HG02840 (cell line): Measurements from ENCODE around the gene LSM12.
"Not testable (repeated sequence)": the region's sequence is repeated elsewhere in the genome, so short reads cannot be mapped to it uniquely, and the experiment has no call there.

Source experiments
- ATAC-seq: cut with Tn5 transposase; IDR thresholded peaks from one replicate; pipeline ENCODE4 v1.9.1; 2021; ENCODE audit warnings: mild to moderate bottlenecking, moderate library complexity, moderate number of reproducible peaks; ENCODE audit not compliant: unreplicated experiment, low FRiP score

Gene LSM12

DNA sequence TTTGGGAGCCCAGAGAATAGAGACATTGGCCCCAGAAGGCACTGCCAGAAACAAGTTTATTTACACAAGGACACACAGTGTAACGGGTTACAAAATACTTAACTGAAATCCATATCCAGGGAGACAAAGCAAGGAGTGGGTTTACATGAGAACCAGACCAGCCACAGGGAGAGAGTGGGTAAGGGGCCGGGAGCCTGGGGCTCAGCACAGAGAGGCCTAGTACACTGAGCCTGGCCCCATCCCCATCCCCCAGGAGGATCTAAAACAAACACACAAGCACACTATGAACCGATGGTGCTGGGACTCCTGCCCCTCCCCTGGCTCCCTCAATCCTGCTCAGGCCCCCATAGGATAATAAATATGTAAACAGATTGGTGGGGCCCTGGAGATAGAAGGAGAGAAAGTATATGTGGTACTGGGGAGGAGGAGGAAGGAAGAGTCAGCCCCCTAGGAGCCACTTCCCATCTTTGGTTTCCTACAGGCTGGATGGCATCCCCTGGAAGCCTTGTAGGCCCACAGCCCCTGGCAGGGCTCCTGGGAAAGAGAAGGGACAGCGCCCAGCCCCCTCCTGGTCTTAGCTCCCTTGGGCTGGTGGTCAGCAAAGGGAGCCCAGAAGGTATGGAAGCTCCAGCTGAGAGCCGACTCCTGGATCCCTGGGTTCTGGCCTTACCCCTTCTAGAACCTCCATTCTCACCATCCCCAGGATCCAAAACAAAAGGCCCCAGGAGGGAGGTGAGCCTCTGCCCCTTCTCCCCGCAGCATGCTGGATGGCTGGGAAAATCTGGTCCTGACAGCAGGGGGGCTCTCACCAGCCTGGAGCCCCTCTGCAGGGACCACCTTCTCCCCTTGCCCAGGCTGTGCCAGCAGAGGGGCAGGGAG, 10.5 kb upstream of the LSM12 start:
- ATAC-seq = no peak

DNA sequence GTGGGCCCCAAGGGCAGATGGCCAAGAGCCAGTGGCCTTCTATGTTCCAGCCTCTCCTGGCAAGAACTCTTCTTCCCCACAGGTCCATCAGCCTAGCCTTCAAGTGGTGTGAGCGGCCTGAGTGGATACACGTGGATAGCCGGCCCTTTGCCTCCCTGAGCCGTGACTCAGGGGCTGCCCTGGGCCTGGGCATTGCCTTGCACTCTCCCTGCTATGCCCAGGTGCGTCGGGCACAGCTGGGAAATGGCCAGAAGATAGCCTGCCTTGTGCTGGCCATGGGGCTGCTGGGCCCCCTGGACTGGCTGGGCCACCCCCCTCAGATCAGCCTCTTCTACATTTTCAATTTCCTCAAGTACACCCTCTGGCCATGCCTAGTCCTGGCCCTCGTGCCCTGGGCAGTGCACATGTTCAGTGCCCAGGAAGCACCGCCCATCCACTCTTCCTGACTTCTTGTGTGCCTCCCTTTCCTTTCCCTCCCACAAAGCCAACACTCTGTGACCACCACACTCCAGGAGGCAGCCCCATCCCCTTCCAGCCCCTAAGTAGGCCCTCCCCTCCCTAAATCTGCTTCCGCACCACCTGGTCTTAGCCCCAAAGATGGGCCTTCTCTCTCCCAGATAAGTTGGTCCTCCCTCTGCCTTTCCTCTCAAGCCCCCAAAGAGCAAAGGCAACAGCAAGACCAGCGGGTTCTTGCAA, 9.3 kb upstream of the LSM12 start:
- ATAC-seq = no peak

DNA sequence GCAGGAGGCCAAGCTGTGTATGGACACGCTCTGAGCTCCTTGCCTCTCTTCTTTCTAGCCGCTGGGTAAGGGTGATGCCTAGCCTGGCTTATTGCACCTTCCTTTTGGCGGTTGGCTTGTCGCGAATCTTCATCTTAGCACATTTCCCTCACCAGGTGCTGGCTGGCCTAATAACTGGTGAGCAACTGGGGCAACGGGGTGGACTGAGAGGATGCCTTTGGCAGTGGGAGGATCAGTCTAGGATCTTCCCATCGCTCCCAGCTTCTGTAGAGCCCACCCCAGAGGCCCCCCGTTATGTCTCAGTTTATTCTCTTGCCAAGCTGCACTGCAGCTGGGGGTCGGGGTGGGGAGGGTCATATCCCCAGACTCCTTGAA, 8.4 kb upstream of the LSM12 start:
- ATAC-seq = no peak

DNA sequence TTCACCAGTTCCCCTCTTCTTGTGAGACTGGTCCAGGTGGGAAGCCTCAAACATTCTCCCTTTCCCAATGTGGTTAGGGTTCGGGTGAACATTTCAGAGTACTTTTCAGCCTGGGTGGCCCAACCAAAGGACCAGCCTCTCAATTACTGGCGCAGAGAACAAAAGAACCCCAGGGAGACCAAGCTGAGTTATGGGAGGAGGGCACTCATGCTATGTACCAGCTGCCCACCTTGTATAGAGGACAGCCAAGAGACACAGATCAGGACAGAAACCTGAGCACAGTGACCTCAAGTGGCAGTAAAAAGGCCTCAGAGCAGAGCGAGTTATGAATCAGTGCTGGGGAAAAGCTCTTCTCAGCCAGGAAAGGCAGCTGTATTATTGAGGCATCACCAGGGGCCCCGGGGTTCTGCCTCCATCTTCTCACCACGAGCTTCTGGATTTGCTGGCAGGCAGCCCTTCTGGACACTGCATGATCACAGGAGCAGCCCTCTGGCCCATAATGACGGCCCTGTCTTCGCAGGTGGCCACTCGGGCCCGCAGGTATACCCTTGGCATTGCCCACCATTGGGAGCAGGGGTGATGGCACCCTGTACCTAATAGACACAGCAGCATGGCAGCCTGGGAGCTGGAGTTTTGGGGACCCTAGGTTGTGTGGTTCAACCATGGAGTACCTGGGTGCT, 7.9 kb upstream of the LSM12 start:
- no peak for ATAC-seq

DNA sequence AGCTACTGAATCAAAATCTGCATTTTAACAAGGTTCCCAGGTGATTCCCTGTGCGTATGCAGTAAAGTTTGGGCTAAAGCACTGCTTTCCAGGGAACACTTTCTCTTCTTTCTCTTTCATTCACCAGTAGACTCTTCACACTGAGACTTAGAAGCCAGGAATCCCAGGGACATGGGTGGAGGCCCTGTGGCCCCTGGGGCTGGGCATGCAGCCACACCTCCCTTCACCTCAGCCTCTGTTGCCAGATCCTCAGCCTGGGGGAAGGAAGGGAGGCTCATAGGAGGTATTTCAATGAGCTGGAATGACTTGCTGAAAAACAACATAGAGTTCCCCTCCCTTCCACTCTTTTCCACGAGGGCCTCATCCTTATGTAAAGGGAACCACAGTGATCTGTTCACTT, 5.3 kb upstream of the LSM12 start:
- no peak for ATAC-seq

DNA sequence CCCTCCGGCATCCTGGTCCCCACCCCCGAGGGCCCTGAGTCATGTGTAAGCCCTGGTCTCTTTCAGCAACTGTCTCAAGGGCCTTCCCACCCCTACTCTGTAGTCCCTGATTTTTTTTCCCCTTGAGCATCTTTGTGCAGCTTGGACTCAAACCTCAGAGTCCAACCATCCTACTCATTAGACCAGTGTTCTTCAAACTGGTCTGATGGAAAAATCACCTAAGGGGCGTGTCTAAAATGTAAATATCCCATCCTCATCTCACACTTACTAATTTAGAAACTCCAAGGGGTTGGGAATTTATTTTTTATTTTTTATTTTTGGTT, 4.7 kb upstream of the LSM12 start:
- no peak for ATAC-seq

DNA sequence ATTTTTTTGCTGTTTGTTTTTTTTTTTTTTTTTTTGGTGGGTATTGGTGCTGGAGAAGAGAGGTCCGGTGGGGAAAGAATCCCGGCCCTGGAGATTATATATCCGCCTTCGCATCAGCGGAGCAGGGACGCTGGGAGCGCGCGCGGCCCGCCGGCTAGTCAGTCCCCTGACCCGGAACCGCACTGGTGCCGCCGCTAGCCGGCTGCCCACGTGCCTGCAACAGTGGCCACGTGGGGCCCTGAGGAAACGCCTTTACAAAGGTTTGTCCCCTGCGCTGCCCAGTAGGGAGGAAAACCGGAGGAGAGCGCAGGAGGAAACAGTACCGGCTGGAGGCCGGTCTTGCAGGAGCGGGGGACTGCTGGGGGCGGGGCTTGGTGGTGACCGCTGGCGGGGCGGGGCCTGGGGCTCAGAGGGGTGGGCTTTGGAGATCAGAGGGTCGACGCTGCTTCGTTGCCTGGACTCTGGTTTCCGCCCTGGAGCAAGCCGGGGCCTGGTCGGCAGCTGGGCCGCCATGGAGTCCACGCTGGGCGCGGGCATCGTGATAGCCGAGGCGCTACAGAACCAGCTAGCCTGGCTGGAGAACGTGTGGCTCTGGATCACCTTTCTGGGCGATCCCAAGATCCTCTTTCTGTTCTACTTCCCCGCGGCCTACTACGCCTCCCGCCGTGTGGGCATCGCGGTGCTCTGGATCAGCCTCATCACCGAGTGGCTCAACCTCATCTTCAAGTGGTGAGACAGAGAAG, 4.2 kb upstream of the LSM12 start, which contains the start of gene G6PC3:
Gene G6PC3 (plus strand): TSS at position 281 of the 743 bp plus-strand sequence. CDS start 231 bp downstream, at position 512.
- ATAC-seq = peak; percentile 68

DNA sequence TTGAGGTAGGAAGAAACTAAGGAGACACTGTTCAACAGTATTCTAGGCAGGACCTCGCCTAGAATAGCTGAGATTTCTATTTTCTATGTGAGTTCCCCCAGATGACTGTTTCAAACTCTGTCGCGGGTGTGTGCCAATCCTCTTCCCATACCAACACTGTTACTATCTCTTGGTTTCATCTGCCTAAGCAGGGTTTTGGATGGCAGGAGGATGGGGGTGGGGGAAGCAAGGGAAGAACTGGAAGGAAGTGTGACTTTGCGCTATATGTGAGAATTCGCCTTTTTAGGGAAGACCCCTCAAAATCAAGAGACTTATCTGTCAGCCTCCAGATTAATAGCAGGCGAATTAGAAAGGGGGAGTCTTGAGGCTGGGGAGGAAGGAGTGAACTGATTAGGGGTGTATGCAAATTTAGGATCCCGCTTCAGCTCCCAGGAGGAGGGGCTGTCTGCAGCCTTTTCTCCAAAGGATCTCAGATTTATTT, 3.5 kb upstream of the LSM12 start:
- peak; percentile 3 for ATAC-seq

DNA sequence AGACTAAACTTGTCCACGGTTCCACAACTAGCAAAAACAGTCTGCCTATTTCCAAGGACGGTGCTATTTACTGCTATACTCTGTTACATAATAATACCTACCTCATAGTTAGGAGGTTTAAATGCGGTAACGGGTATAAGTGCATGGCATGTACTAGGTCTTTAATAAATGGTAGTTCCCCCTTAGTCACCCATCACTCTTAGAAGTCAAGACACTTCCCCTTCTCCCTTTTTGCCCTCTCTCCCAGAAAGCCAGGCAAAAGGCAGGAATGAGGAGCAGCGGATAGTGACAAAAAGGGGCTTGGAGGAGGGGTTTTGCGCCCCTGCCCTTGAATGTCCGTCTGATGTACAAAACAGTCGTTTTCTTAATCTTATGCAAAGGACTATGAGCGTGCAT, 1.1 kb upstream of the LSM12 start:
- ATAC-seq = no peak

DNA sequence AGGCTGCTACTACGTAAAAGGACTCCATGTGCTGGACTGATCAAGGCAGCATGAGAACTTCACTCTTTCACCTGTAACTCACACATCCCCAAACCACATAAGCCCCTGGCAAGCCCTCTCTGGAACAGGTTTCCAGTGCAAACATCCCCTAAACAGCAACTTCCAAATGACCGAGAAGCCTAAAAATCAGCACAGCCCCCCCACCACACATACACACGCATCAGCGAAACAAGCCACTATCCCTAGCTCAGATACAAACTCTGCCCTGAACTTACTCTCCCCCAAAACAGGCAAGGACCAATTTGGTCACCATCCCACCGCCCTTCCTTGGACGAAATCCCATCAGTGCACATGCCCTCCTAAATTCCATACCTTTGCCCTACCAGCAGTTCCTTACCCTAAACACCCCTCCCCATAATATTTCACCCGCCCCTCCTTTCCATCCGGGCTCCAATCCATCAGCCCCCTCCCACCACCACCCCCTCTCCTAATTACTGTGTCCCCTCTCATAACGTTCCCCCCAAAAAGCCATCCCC, 735 bp downstream of the LSM12 start:
- no peak for ATAC-seq

DNA sequence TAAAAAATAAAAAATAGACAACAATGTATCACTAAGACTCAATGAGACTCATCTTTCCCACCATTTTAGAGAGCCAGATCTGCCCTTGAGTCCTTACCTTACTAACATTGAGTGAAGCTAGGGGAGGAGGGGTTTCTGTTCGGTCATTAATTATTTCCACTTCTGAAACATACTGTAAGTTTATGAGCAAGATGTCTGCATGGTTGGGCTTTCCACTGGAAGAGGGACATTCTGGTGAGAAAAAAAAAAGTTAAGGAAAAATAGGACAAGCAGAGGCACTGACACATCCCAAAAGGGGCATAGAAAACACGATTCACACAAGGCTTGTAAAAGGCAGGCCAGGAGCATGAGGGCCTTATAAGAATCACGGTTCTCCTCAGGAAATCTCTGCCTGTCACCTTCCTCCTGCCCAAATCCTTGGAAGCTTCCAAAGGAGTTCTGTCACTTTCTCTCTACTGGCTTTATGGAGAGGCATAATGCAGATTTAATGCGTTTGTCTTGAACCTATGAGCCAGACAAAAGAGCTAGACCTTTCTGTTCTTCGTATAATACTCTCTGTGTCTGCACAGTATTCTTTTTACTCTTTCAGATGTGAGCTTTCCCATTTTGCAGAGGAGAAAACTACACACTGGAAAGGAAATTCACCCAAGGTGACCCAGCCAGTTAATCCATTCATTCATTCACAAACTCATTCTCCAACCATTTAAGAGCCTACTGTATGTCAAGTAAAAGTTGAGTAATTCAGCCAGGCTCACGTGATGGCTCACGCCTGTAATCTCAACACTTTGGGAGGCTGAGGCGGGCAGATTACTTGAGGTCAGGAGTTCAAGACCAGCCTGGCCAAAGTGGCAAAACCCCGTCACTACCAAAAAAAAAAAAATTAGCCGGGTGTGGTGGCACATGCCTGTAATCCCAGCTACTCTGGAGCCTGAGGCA, 2.5 kb downstream of the LSM12 start:
- no peak for ATAC-seq

DNA sequence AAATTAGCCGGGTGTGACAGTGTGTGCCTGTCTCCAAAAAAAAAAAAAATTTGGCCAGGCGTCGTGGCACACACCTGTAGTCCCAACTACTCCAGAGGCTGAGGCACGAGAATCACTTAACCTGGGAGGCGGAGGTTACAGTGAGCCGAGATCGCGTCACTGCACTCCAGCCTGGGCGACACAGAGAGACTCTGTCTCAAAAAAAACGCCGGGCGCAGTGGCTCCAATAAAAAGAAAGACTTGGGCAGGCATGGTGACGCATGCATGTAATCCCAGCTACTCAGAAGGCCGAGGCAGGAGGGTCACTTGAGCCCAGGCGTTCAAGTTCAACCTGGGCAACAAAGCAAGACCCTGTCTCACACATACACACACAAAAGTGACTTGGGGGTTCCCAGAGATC, 3.6 kb downstream of the LSM12 start:
- no peak for ATAC-seq

DNA sequence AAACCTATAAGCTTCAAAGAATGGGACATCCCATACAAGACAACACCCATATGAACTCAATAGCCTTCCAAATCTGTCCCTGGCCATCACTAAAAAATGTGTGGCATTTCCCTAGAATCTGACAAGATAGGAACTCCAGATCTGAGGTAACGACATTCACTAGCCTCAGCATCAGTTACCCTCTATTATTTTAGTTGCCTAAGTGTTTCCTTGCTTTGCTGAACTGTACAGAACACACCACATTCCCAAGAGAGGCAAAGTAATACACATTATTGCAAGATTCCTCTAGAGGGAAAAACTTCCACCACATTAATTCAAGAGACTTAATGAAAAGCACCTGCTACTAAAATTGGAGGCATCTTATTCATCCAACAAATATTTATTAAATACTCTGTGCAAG, 5.0 kb downstream of the LSM12 start:
- no peak for ATAC-seq

DNA sequence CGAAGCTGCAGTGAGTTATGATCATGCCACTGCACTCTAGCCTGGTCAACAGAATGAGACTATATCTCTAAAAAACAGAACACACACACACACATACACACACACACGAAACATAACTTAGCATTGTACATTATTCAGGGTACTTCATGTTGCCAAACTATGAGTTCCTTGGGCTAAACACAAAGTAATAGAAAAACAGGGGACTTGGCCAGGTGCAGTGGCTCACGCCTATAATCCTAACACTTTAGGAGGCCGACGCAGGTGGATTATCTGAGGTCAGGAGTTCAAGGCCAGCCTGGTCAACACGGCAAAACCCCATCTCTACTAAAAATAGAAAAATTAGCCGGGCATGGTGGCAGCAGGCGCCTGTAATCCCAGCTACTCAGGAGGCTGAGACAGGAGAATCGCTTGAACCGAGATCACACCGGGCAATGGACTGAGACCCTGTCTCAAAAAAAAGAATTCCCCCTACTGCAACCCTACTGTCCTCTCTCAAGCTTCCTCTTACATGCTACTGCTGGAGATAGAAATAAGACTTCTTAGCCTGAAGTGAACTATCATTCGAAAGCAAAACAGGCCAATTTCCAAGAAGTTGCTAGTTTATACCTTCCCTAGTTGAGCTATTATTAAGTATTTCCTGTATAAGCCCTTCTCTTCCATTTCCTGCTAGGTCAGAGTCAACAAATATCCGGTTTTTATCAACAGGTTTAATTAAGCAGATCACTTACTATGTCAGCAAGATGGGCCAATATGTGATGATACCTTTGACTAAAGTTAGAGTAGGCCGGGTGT, 7.2 kb downstream of the LSM12 start:
- ATAC-seq = no peak

DNA sequence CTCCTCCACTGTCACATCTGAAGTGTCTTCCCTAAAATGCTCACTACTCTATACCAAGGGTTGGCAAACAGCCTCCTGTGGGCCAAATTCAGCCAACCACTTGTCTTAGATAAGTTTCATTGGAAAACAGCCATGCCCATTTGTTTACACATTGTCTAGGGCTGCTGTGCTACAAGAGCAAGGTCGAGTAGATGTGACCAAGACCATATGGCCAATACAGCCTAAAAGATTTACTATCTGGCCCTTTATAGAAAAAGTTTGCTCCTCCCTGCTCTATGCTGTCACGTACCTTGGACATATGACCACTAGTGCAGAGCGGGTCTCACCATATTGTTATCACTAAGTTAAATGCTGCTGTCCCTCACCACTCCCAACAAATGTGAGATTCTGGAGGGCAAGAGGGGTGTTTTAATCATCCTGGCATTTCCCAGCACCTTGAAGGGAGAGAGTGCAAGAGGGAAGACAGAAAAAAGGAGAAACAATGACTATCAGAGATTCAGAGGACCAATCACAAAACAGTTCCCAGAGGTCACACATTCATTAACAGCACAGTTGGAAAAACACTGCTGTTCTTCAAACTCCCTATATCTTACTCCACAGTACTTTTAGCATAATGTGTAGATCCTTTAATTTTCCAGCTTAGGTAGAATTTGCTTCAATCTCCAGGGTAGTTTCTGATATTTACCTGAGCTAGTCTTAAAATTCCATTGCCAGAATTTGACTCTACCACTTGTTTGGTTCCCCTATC, 13.2 kb downstream of the LSM12 start:
- ATAC-seq = no peak

DNA sequence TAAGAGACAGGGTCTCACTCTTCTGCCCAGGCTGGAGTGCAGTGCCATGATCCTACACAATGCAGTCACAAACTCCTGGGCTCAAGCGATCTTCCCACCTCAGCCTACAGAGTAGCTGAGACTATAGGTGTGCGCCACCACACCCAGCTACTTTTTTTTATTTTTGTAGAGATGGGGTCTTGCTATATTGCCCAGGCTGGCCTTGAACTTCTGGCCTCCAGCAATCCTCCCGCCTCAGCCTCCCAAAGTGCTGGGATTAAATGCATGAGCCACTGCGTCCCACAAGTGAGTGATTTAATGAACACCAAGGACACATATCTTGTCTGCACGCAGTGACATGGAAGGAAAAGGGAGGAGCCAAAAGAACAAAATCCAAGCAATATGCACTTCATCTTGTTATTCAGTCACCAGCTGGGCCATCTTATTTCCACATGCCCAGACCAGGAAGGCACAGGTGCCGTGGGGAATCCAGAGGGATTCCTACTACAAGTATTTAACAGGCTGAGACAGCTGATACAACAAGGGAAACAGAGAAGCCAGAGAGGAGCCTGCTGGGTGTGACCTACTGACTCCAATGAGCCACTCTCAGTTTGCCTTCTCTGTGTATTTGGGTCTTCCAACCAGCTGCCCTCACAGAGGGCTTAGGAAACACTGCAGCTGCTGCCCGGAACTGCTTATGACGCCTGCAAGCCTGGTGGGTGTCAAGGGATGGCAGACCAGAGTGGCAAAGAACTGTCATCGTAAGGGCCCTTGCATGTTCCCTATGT, 17.0 kb downstream of the LSM12 start:
- no peak for ATAC-seq

DNA sequence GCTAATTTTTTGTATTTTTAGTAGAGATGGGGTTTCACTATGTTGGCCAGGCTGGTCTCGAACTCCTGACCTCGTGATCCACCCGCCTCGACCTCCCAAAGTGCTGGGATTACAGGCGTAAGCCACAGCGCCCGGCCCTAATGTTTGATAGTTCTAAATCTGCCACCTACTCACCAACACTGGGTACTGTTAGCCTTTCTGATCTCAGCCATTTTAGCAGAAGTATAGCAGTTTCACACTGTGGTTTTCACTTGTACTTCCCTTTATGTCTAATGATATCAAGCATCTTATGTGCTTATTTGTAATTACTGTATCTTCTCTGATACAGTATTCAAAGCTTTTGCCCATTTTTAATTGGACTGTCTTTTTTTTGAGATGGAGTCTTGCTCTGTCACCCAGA, 19.6 kb downstream of the LSM12 start:
- ATAC-seq = not testable (repeated sequence)
